Lung (tissue), 12 donors: Measurements from ENCODE around the gene PIWIL4. TPM values are rescaled to one million over a fixed set of nuclear protein-coding genes. Genes with fewer than 3 reads are reported as not detected.
A peak's percentile ranks its signal among the peaks of the same experiment; 100 is the strongest.

Source experiments
- ATAC-seq: fragments of 200-7000 bp; cut with Tn5 transposase; one replicate; pipeline ENCODE4 v1.9.1; 2020; ENCODE audit warnings: moderate number of reproducible peaks; ENCODE audit not compliant: insufficient read depth, low FRiP score
- DNase-seq, 3 donors: peaks; one replicate each; pipeline ENCODE4 v3.0.0-alpha.2; 2013 to 2017
- H3K27ac ChIP-seq, 2 donors: one replicate each; pipeline ENCODE4 v1.5.1; 2013; ENCODE audit warnings: mild to moderate bottlenecking in 2 of 2, moderate library complexity in 2 of 2, control low read depth in 1 of 2, inconsistent platforms in 1 of 2, low read depth in 1 of 2, low read length in 1 of 2
- H3K27me3 ChIP-seq, 3 donors: one replicate each; pipeline ENCODE4 v1.5.1; 2013; ENCODE audit warnings: low read length in 2 of 3; ENCODE audit not compliant: control insufficient read depth in 3 of 3, insufficient read depth in 3 of 3
- H3K36me3 ChIP-seq, 4 donors: one replicate each; pipeline ENCODE4 v1.5.1; 2013; ENCODE audit warnings: low read length in 4 of 4, mild to moderate bottlenecking in 1 of 4, moderate library complexity in 1 of 4; ENCODE audit not compliant: control insufficient read depth in 4 of 4, insufficient read depth in 4 of 4
- H3K4me1 ChIP-seq, 5 donors: one replicate each; pipeline ENCODE4 v1.5.1; 2013; ENCODE audit warnings: low read length in 5 of 5, mild to moderate bottlenecking in 2 of 5, moderate library complexity in 1 of 5; ENCODE audit not compliant: control insufficient read depth in 5 of 5, insufficient read depth in 5 of 5
- H3K4me3 ChIP-seq: one replicate; pipeline ENCODE4 v1.5.1; 2013; ENCODE audit warnings: mild to moderate bottlenecking, control low read depth, moderate library complexity
- H3K9ac ChIP-seq, 2 donors: one replicate each; pipeline ENCODE4 v1.5.1; 2013; ENCODE audit warnings: low read length in 2 of 2, control low read depth in 1 of 2; ENCODE audit not compliant: insufficient read depth in 1 of 2
- H3K9me3 ChIP-seq, 4 donors: one replicate each; pipeline ENCODE4 v1.5.1; 2013; ENCODE audit warnings: low read length in 3 of 4, mild to moderate bottlenecking in 1 of 4, moderate library complexity in 1 of 4; ENCODE audit not compliant: control insufficient read depth in 4 of 4, insufficient read depth in 3 of 4
- WGBS, 2 donors: extraction: QIAGEN DNeasy Blood & Tissue Kit; methylation state at CpG; one replicate each; pipeline ENCODE4 v1.1.7; 2013; 5-methylcytosine and 5-hydroxymethylcytosine counted together
- polyA plus RNA-seq, 2 donors: library from polyadenylated mRNA; stranded (reverse); fragments of 200-250 nt; gene quantifications; one replicate each; pipeline ENCODE4 v1.2.1, GENCODE V29; 2013
- total RNA-seq, 2 donors: library from RNA; depleted of rRNA in 1 of 2; stranded (reverse); fragments of >200 nt in 1 of 2; gene quantifications; one replicate each; pipeline ENCODE4 v1.2.1, GENCODE V29; 2014 to 2021
- TF ChIP-seq, protein P1 (sequence below): IDR thresholded peaks from 2 replicates; pipeline ENCODE4 v1.5.1; 2012; ENCODE audit warnings: mild to moderate bottlenecking; ENCODE audit errors: control extremely low read depth, extremely low read depth
- donor health status: control.
- donor health status: control.
- donor health status: Bipolar disorder and iron deficiency.
- donor health status: healthy.
- donor health status: DM: yes; HTN: yes; CAD: no.

The PIWIL4 gene
- total and polyA plus RNA-seq, 4 donors: 1.8 to 5.8 (median 3.1) TPM

DNA sequence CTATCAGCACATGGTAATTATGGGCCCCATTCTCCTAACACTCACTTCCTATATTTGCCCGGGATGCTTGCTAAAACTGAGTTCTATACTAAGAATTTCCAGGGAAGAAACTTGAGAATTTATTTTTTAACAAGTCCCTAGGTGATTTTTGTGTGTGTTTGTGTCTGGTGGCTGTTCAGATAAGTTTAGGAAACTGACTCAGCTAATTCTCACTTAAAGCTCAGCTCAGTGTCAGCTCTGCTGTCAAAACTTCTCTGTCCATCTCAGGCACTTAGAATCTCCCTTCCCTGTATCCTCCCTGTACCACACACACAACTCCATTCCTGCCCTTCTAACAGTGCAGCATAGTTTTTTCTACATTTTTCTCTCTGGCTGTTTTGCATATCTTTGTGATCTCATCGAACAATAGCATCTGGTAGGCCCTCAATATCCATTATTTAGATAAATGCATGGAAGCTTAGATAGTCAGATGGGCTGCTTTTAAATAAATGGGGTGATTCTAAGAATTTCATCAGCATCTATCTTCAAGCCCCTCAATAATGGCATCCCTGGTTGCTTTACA, 69.3 kb downstream of the PIWIL4 start:
- 62 to 74% methylated on average over 2 of the region's 2 CpGs for WGBS, 2 donors
- TF ChIP-seq, protein P1, sequence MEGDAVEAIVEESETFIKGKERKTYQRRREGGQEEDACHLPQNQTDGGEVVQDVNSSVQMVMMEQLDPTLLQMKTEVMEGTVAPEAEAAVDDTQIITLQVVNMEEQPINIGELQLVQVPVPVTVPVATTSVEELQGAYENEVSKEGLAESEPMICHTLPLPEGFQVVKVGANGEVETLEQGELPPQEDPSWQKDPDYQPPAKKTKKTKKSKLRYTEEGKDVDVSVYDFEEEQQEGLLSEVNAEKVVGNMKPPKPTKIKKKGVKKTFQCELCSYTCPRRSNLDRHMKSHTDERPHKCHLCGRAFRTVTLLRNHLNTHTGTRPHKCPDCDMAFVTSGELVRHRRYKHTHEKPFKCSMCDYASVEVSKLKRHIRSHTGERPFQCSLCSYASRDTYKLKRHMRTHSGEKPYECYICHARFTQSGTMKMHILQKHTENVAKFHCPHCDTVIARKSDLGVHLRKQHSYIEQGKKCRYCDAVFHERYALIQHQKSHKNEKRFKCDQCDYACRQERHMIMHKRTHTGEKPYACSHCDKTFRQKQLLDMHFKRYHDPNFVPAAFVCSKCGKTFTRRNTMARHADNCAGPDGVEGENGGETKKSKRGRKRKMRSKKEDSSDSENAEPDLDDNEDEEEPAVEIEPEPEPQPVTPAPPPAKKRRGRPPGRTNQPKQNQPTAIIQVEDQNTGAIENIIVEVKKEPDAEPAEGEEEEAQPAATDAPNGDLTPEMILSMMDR: no peak
- DNase-seq: no peak
- Histone ChIP-seq H3K9ac (no peak overlapping the region), H3K4me1 (peaks cover 0 to 14% (median 3%) of the 10 kb centered on the region in 5 donors), H3K4me3 (no peak overlapping the region), H3K27ac (no peak overlapping the region), H3K9me3 (no peaks in the 10 kb centered on the region), H3K36me3 (no peaks in the 10 kb centered on the region), H3K27me3 (no peaks in the 10 kb centered on the region)
- ATAC-seq: no peak

DNA sequence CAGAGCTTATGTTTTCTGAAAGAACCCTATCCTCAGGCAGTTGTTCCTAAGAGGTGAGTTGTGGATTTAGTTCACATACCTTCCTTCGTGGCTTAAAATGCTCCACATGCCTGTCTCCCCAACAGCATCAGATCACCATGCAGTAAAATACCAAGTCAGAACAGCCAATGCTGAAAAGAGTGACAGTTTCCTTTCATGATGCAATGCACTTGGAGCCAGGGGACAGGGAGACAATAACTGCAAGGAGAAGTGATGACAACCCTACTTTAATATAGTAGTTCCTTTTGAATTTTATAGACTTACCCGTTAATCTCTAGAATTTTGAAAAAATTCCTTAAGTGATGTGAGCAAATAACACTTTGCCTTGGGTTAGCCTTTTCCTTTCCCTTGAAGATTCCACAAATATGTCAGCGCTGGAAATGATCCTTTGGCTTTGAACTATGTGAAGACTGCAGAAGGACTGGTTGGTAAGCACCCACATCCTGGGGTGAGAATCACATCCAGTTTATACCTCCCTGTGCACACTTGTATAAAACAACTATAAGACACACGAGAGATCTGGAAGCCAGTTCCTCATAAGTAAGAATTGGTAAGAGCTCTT, 71.2 kb downstream of the PIWIL4 start:
- peaks cover 0 to 14% (median 3%) of the 10 kb centered on the region in 5 donors for H3K4me1 ChIP-seq
- no peak overlapping the region for H3K4me3 ChIP-seq
- H3K27me3 ChIP-seq: no peaks in the 10 kb centered on the region
- 51 to 60% methylated on average over 4 of the region's 4 CpGs for WGBS, 2 donors
- H3K27ac ChIP-seq: peak overlapping the region; percentile 36 to 60
- H3K9me3 ChIP-seq: no peaks in the 10 kb centered on the region
- no peak overlapping the region for H3K9ac ChIP-seq
- TF ChIP-seq, protein P1: no peak
- ATAC-seq (peak; percentile 37), DNase-seq (peak in 1 of 3 donors; percentile 10)
- H3K36me3 ChIP-seq: no peaks in the 10 kb centered on the region

DNA sequence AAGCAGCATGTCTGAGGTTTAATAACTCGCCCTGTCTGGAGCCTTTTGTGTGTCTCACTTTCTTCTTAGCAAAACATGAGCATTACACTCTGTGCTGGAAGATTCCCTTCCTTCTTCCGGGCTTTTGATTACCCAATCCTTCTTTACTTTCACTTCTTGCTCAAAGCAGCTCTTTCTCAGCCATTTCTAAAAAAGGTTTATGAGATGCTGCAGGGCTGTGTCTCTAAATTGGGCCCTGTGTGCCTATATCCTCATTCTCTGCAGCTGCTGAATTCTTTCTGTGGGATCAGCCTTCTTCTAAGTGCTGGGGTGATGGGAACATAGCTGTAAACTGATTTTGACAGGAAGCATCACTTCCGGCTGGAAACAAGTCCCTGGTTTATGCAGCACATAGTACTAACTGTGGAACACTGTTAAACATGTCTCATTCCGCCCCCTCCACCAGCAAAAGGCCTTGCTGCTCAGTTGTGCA, 71.8 kb downstream of the PIWIL4 start:
- H3K27ac ChIP-seq: peak overlapping the region; percentile 36 to 60
- H3K27me3 ChIP-seq: no peaks in the 10 kb centered on the region
- H3K4me1 ChIP-seq: peaks cover 0 to 14% (median 3%) of the 10 kb centered on the region in 5 donors
- DNase-seq (peak in 2 of 3 donors; percentile 49 to 62), ATAC-seq (peak; percentile 75)
- no peaks in the 10 kb centered on the region for H3K9me3 ChIP-seq
- no peak overlapping the region for H3K9ac ChIP-seq
- H3K4me3 ChIP-seq: no peak overlapping the region
- H3K36me3 ChIP-seq: no peaks in the 10 kb centered on the region
- 38 to 46% methylated on average over 4 of the region's 4 CpGs for WGBS, 2 donors
- TF ChIP-seq, protein P1: no peak
